ENCODE results near the gene SNAPC3.

DNA sequence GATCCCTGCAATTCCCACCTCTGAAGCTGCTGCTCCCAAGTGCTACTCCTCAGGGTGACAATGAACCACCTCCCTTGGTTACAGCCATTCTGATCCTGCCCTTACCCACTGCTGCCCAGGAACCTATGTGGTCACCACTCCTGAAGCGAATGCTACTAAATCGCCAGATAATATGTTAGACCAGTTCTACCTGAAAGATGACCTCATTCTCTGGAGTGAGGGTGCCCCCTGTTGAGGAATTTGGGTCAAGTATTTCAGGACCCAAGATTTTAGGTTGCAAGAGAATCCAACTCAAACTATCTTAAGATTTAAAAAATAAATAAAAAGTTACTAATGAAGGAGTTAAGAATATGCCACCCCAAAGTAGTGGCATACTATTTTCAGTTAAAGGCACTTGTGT, 5.8 kb upstream of the SNAPC3 start:
- TF ChIP-seq, protein P1, sequence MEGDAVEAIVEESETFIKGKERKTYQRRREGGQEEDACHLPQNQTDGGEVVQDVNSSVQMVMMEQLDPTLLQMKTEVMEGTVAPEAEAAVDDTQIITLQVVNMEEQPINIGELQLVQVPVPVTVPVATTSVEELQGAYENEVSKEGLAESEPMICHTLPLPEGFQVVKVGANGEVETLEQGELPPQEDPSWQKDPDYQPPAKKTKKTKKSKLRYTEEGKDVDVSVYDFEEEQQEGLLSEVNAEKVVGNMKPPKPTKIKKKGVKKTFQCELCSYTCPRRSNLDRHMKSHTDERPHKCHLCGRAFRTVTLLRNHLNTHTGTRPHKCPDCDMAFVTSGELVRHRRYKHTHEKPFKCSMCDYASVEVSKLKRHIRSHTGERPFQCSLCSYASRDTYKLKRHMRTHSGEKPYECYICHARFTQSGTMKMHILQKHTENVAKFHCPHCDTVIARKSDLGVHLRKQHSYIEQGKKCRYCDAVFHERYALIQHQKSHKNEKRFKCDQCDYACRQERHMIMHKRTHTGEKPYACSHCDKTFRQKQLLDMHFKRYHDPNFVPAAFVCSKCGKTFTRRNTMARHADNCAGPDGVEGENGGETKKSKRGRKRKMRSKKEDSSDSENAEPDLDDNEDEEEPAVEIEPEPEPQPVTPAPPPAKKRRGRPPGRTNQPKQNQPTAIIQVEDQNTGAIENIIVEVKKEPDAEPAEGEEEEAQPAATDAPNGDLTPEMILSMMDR (IDR thresholded peaks at IDR 0.05), result peak in 3 of 4 experiments; percentile 10 to 38 (median 19)
- TF ChIP-seq POLR2AphosphoS5 (IDR thresholded peaks at IDR 0.05), result no peak
